CD8-positive, alpha-beta memory T cell (primary cell): ENCODE results near the gene PDE3B. TPM values are rescaled to one million over a fixed set of nuclear protein-coding genes. Genes with fewer than 3 reads are reported as not detected.
"Not testable (repeated sequence)": the region's sequence is repeated elsewhere in the genome, so short reads cannot be mapped to it uniquely, and the experiment has no call there.

Source experiments
- CTCF ChIA-PET: fragments of 350-600 bp; sonication (Branson Sonifier 250); formaldehyde crosslinking; loops from one replicate; lab custom pipeline; 2021; ENCODE audit warnings: antibody characterized with exemption; lab: Charles Lee
- POLR2A ChIA-PET: fragments of 350-600 bp; sonication (Branson Sonifier 250); formaldehyde crosslinking; loops from one replicate; lab custom pipeline; 2021; ENCODE audit warnings: antibody characterized with exemption; lab: Charles Lee
- DNase-seq, 5 donors: peaks; one replicate each; pipeline versions ENCODE4 v3.0.0 to v3.0.0-alpha.2; 2020 to 2022; ENCODE audit warnings: mixed read lengths in 1 of 5
- H3K27ac ChIP-seq: one replicate; pipeline ENCODE4 v1.7.0; 2013; ENCODE audit warnings: low read depth, mild to moderate bottlenecking, low read length, moderate library complexity
- H3K27me3 ChIP-seq: 2 replicates; pipeline ENCODE4 v1.7.0; 2013; ENCODE audit warnings: low read length, mild to moderate bottlenecking; ENCODE audit not compliant: insufficient read depth, poor library complexity, severe bottlenecking
- H3K36me3 ChIP-seq: 2 replicates; pipeline ENCODE4 v1.7.0; 2013; ENCODE audit warnings: mild to moderate bottlenecking, low read length, moderate library complexity; ENCODE audit not compliant: insufficient read depth
- H3K4me1 ChIP-seq: 2 replicates; pipeline ENCODE4 v1.7.0; 2013; ENCODE audit warnings: mild to moderate bottlenecking, low read length, moderate library complexity; ENCODE audit not compliant: insufficient read depth
- H3K4me3 ChIP-seq: 2 replicates; pipeline ENCODE4 v1.7.0; 2013; ENCODE audit warnings: mild to moderate bottlenecking, low read length
- H3K9me3 ChIP-seq: 2 replicates; pipeline ENCODE4 v1.7.0; 2013; ENCODE audit warnings: mild to moderate bottlenecking, low read length
- H3K27ac Mint-ChIP-seq, 8 donors: one replicate each; pipeline ENCODE4 v1.8.0; 2020 to 2021; ENCODE audit warnings: mixed read lengths in 8 of 8, mild to moderate bottlenecking in 6 of 8, inconsistent platforms in 3 of 8, moderate library complexity in 3 of 8
- H3K27me3 Mint-ChIP-seq, 2 donors: one replicate each; pipeline ENCODE4 v1.8.0; 2020 to 2021; ENCODE audit warnings: mixed read lengths in 2 of 2, mild to moderate bottlenecking in 1 of 2, moderate library complexity in 1 of 2
- H3K36me3 Mint-ChIP-seq, 3 donors: one replicate each; pipeline ENCODE4 v1.8.0; 2020 to 2021; ENCODE audit warnings: mixed read lengths in 3 of 3, inconsistent platforms in 1 of 3, mild to moderate bottlenecking in 1 of 3
- H3K4me1 Mint-ChIP-seq, 3 donors: one replicate each; pipeline ENCODE4 v1.8.0; 2020 to 2021; ENCODE audit warnings: mixed read lengths in 3 of 3, inconsistent platforms in 1 of 3, mild to moderate bottlenecking in 1 of 3
- H3K4me3 Mint-ChIP-seq, 7 donors: one replicate each; pipeline ENCODE4 v1.8.0; 2020 to 2021; ENCODE audit warnings: mixed read lengths in 7 of 7, mild to moderate bottlenecking in 6 of 7, moderate library complexity in 4 of 7, inconsistent platforms in 2 of 7
- H3K9me3 Mint-ChIP-seq, 5 donors: one replicate each; pipeline ENCODE4 v1.8.0; 2020 to 2022; ENCODE audit warnings: mixed read lengths in 5 of 5, mild to moderate bottlenecking in 3 of 5, moderate library complexity in 2 of 5, inconsistent platforms in 1 of 5
- polyA plus RNA-seq: library from polyadenylated mRNA; unstranded; fragments of 300-500 nt; fragmentation: Illumina TruSeq; gene quantifications from one replicate; pipeline ENCODE4 v1.2.3, GENCODE V29; 2021
- total RNA-seq, 2 experiments: library from RNA; stranded (reverse); gene quantifications; one replicate each; pipeline ENCODE4 v1.2.3, GENCODE V29; 2021

The PDE3B gene
- total and polyA plus RNA-seq, 3 experiments from 2014 or later = 39.8 to 47.2 (median 47.0) TPM

DNA sequence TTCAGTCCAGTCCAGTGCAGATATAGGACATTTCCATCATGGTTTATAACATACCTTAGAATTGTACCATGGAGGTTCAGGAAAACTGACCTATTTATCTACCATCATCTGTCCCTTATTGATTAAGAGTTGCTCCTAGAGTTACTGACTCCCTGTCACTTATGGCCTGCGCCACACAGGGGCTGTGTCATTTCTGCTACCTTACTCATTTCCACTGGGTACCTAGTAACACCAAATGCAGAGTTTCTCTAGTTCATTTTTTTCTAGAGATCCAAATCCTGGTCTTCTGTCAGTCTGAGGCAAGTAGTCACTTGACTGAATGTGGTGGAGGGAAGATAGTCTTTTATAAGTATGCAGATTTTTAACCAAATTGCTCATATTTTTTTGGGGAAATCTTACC is 59.2 kb downstream of the PDE3B start:
- peaks cover 33% of the 10 kb centered on the region for H3K4me1 ChIP-seq
- peaks cover 38 to 64% (median 55%) of the 10 kb centered on the region in 3 donors for H3K4me1 Mint-ChIP-seq
- no peak overlapping the region for H3K4me3 Mint-ChIP-seq
- no peaks in the 10 kb centered on the region for H3K27me3 Mint-ChIP-seq
- no peak for DNase-seq
- peaks cover 27 to 44% (median 30%) of the 10 kb centered on the region in 5 donors for H3K9me3 Mint-ChIP-seq
- peaks cover 1% of the 10 kb centered on the region for H3K9me3 ChIP-seq
- no peak overlapping the region for H3K27ac ChIP-seq
- no peaks in the 10 kb centered on the region for H3K36me3 ChIP-seq
- no peaks in the 10 kb centered on the region for H3K27me3 ChIP-seq
- ChIA-PET POLR2A (interaction anchor here (0.6 kb wide), 1 partner anchor 224 kb away, joined by 6 read pairs; no protein-coding TSS in a partner anchor), CTCF (no interaction called here)
- no peak overlapping the region for H3K4me3 ChIP-seq
- no peak overlapping the region for H3K27ac Mint-ChIP-seq
- peaks cover 20 to 50% (median 37%) of the 10 kb centered on the region in 3 donors for H3K36me3 Mint-ChIP-seq

DNA sequence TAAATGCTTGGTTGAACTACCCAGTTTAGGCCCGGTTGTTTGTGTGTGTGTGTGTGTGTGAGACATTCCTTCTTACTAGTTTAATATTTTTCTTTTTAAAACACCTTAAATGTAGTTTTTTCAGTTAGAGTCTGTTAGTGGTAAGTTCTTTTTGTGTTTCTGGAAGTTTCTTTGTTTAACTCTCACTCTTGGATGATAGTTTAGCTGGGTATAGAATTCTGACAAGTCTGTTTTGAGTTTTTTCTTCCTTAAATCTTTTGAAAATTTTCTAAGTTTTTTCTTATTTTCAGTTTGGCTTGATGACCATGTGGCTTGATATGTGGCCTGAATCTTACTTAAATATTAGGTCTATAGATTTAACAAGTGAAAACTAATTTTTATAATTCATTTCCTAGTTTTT is 60.1 kb downstream of the PDE3B start:
- peaks cover 35 to 54% (median 50%) of the 10 kb centered on the region in 3 donors for H3K4me1 Mint-ChIP-seq
- ChIA-PET POLR2A (no interaction called here), CTCF (no interaction called here)
- no peak overlapping the region for H3K27ac Mint-ChIP-seq
- no peaks in the 10 kb centered on the region for H3K27me3 ChIP-seq
- H3K9me3 Mint-ChIP-seq = peaks cover 33 to 51% (median 36%) of the 10 kb centered on the region in 5 donors
- H3K36me3 ChIP-seq = no peaks in the 10 kb centered on the region
- peaks cover 27% of the 10 kb centered on the region for H3K4me1 ChIP-seq
- H3K9me3 ChIP-seq = peaks cover 5% of the 10 kb centered on the region
- H3K27me3 Mint-ChIP-seq = no peaks in the 10 kb centered on the region
- no peak for DNase-seq
- no peak overlapping the region for H3K4me3 Mint-ChIP-seq
- H3K36me3 Mint-ChIP-seq = peaks cover 23 to 58% (median 42%) of the 10 kb centered on the region in 3 donors
- H3K4me3 ChIP-seq = no peak overlapping the region
- no peak overlapping the region for H3K27ac ChIP-seq

DNA sequence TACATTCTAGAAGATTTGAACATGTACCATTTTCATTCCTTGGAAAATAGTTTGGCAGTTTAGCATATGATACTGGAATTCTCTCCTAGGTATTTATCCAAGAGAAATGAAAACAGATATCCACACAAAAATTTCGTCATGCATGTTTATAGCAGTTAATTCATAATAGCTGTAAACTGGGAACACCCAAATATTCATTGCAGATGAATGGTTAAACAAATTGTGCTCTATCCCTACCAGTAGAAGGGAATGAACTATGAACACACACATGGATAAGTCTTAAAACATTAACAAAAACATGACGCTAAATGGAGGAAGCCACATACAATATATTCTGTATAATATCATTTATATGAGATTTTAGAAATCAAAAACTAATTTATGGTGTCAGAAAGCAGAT is 61.5 kb downstream of the PDE3B start:
- ChIA-PET POLR2A (no interaction called here), CTCF (interaction anchor here (1.1 kb wide), 1 partner anchor 11 kb away, joined by 3 read pairs; no protein-coding TSS in a partner anchor)
- Histone ChIP-seq H3K27ac (no peak overlapping the region), H3K4me3 (no peak overlapping the region), H3K9me3 (peaks cover 5% of the 10 kb centered on the region), H3K27me3 (no peaks in the 10 kb centered on the region), H3K4me1 (peaks cover 14% of the 10 kb centered on the region), H3K36me3 (no peaks in the 10 kb centered on the region)
- Mint-ChIP-seq H3K4me3 (no peak overlapping the region), H3K36me3 (peaks cover 25 to 66% (median 47%) of the 10 kb centered on the region in 3 donors), H3K9me3 (peaks cover 33 to 51% (median 40%) of the 10 kb centered on the region in 5 donors), H3K27me3 (no peaks in the 10 kb centered on the region), H3K4me1 (peaks cover 37 to 52% (median 50%) of the 10 kb centered on the region in 3 donors), H3K27ac (no peak overlapping the region)
- DNase-seq = no peak

DNA sequence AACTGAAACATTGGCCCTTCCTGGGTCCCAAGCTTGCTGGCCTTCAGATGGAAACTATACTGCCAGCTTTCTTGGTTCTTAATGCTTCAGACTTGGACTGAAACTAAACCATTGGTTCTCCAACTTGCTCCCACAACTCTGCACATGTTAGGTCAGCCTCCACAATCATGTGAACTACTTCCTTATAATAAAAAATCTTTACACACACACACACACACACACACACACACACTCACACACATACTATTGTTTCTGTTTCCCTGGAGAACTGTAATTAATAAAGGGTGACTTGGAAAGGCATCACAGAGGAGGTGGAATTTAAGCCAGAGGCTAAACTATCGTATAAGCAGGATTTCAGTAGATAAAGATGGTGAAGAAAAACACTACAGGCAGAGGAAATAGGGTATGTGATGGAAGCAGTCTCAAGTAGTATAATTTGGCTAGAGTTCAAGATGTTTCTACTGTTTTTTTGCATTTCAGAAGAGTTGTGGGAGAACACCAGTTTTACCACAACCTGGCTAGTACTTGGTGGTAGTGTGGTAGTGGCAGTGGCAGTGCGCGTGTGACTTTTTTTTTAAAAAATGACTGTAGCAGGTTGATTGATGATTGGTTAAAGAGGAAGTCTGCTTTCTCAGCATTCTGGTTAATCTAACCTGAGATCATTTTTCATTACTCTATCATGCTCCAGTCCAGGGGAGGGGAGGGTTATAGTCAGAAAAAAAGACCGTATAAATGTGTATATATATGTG is 70.1 kb downstream of the PDE3B start:
- Histone ChIP-seq H3K27ac (no peak overlapping the region), H3K27me3 (no peaks in the 10 kb centered on the region), H3K36me3 (no peaks in the 10 kb centered on the region), H3K4me1 (peaks cover 21% of the 10 kb centered on the region), H3K4me3 (peak overlapping the region; percentile 16), H3K9me3 (no peaks in the 10 kb centered on the region)
- ChIA-PET POLR2A (no interaction called here), CTCF (interaction anchor here (0.9 to 1.0 kb wide), 2 partner anchors 194 to 292 kb away, joined by 3 read pairs; no protein-coding TSS in a partner anchor)
- Mint-ChIP-seq H3K27me3 (no peaks in the 10 kb centered on the region), H3K4me3 (peak overlapping the region; percentile 21 to 64 (median 58)), H3K27ac (peak overlapping the region; percentile 11 to 88 (median 64)), H3K9me3 (peaks cover 0 to 4% (median 0%) of the 10 kb centered on the region in 5 donors), H3K36me3 (peaks cover 8 to 21% (median 20%) of the 10 kb centered on the region in 3 donors), H3K4me1 (peaks cover 37 to 60% (median 41%) of the 10 kb centered on the region in 3 donors)
- peak in 4 of 5 donors; percentile 1 to 77 (median 59) for DNase-seq

DNA sequence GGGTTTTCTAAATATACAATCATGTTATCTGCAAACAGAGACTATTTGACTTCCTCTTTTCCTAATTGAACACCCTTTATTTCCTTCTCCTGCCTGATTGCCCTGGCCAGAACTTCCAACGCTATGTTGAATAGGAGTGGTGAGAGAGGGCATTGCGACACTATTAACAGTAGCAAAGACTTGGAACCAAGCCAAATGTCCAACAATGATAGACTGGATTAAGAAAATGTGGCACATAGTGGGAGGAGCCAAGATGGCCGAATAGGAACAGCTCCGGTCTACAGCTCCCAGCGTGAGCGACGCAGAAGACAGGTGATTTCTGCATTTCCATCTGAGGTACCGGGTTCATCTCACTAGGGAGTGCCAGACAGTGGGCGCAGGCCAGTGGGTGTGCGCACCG is 72.1 kb downstream of the PDE3B start:
- H3K36me3 ChIP-seq, POLR2A ChIA-PET, H3K4me3 Mint-ChIP-seq, H3K9me3 ChIP-seq, H3K27me3 ChIP-seq, H3K27me3 Mint-ChIP-seq, H3K9me3 Mint-ChIP-seq, H3K27ac ChIP-seq, H3K4me3 ChIP-seq, DNase-seq: not testable (repeated sequence)
- Mint-ChIP-seq H3K36me3 (peaks cover 6 to 12% (median 10%) of the 10 kb centered on the region in 3 donors), H3K27ac (peak overlapping the region in 1 of 8 donors; percentile 46), H3K4me1 (peaks cover 23 to 41% (median 28%) of the 10 kb centered on the region in 3 donors)
- CTCF ChIA-PET = interaction anchor here (1.3 kb wide), 1 partner anchor 11 kb away, joined by 3 read pairs; no protein-coding TSS in a partner anchor
- H3K4me1 ChIP-seq = peaks cover 21% of the 10 kb centered on the region

DNA sequence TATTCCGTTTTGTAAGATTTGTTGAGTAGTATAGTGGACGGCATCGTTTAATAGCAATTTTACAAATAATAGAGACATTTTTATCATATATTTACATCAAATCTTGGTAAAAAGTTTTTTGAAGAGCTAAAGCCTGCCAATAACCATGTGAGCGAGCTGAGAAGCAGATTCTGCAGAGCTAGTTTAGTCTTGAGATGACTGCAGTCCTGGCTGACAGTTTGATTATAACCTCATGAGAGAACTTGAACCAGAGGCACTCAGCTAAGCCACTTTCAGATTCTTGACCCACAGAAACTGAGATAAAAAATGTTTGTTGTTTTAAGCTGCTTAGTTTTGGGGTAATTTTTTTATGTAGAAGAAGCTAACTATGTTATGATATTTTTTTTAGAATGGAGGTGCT is 78.9 kb downstream of the PDE3B start:
- Histone ChIP-seq H3K36me3 (no peaks in the 10 kb centered on the region), H3K4me1 (peaks cover 12% of the 10 kb centered on the region), H3K4me3 (no peak overlapping the region), H3K9me3 (no peaks in the 10 kb centered on the region), H3K27me3 (no peaks in the 10 kb centered on the region), H3K27ac (no peak overlapping the region)
- Mint-ChIP-seq H3K9me3 (no peaks in the 10 kb centered on the region), H3K27me3 (no peaks in the 10 kb centered on the region), H3K4me1 (peaks cover 32 to 43% (median 41%) of the 10 kb centered on the region in 3 donors), H3K4me3 (no peak overlapping the region), H3K27ac (no peak overlapping the region), H3K36me3 (peaks cover 0 to 2% (median 0%) of the 10 kb centered on the region in 3 donors)
- no peak for DNase-seq
- ChIA-PET CTCF (interaction anchor here (0.8 kb wide), 1 partner anchor 78 kb away, joined by 3 read pairs; no protein-coding TSS in a partner anchor), POLR2A (interaction anchor here (0.6 kb wide), 1 partner anchor 185 kb away, joined by 4 read pairs; no protein-coding TSS in a partner anchor)

DNA sequence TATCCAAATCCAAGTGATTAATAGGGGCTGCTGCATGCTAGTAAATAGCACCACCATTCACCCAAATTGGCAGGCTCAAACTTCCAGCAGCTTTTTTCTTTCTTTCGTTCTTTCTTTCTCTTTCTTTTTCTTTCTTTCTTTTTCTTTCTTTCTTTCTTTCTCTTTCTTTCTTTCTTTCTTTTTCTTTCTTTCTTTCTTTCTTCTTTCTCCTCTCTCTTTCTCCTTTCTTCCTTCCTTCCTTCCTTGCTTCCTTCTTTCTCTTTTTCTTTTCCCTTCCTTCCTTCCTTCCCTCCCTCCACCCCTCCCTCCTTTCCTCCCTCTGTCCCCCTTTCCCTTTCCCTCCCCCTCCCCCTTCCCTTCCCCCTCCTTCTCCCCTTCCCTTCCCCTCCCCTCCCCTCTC is 81.5 kb downstream of the PDE3B start:
- no peak overlapping the region for H3K27ac Mint-ChIP-seq
- no peaks in the 10 kb centered on the region for H3K9me3 ChIP-seq
- no peaks in the 10 kb centered on the region for H3K27me3 Mint-ChIP-seq
- no peak overlapping the region for H3K4me3 Mint-ChIP-seq
- peaks cover 0 to 4% (median 4%) of the 10 kb centered on the region in 3 donors for H3K36me3 Mint-ChIP-seq
- no peaks in the 10 kb centered on the region for H3K27me3 ChIP-seq
- POLR2A ChIA-PET = no interaction called here
- no peak for DNase-seq
- no peak overlapping the region for H3K4me3 ChIP-seq
- no peak overlapping the region for H3K27ac ChIP-seq
- CTCF ChIA-PET = no interaction called here
- no peaks in the 10 kb centered on the region for H3K9me3 Mint-ChIP-seq
- H3K4me1 ChIP-seq = peaks cover 22% of the 10 kb centered on the region
- H3K4me1 Mint-ChIP-seq = peaks cover 51 to 66% (median 65%) of the 10 kb centered on the region in 3 donors
- H3K36me3 ChIP-seq = no peaks in the 10 kb centered on the region

DNA sequence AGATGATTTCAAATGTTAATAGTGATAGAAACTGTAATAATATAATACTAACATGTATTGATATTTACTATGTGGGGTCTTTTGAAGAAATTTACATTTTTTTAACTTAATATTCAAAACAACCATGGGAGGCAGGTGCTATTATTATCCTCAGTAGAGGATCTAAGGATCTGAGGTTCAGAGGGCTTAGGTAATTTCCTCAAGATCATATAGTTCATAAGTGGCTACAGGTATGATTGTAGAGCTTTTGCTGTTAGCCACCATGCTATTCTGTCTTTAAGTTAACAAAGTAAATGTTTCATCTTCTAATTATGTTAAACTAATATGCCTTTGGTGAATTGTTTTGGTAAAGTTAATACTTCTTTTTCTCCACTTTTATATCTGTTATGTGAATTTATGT is 83.6 kb downstream of the PDE3B start:
- H3K36me3 Mint-ChIP-seq = peaks cover 6 to 10% (median 8%) of the 10 kb centered on the region in 3 donors
- POLR2A ChIA-PET = no interaction called here
- H3K4me3 Mint-ChIP-seq = peak overlapping the region in 2 of 7 donors; percentile 15 to 18
- Histone ChIP-seq H3K36me3 (no peaks in the 10 kb centered on the region), H3K4me3 (no peak overlapping the region), H3K9me3 (no peaks in the 10 kb centered on the region), H3K27ac (no peak overlapping the region), H3K4me1 (peaks cover 22% of the 10 kb centered on the region), H3K27me3 (no peaks in the 10 kb centered on the region)
- H3K4me1 Mint-ChIP-seq = peaks cover 58 to 77% (median 74%) of the 10 kb centered on the region in 3 donors
- CTCF ChIA-PET = interaction anchor here (1.3 kb wide), 1 partner anchor 19 kb away, joined by 3 read pairs; no protein-coding TSS in a partner anchor
- no peaks in the 10 kb centered on the region for H3K9me3 Mint-ChIP-seq
- H3K27ac Mint-ChIP-seq = peak overlapping the region in 5 of 8 donors; percentile 19 to 80 (median 28)
- H3K27me3 Mint-ChIP-seq = no peaks in the 10 kb centered on the region
- no peak for DNase-seq
